GM12878 (cell line): ENCODE data around the gene GSKIP. TPM values are rescaled to one million over a fixed set of nuclear protein-coding genes. Genes with fewer than 3 reads are reported as not detected.

Experiments
- BHLHE40 ChIP-seq, 2 experiments: fragments of 450-650 bp in 1 of 2; IDR thresholded peaks; 2 replicates each; pipeline ENCODE4 v1.6.1; 2011 to 2017; ENCODE audit warnings: low read depth in 2 of 2, borderline replicate concordance in 1 of 2, improper control_type of control experiment in 1 of 2, low read length in 1 of 2, mild to moderate bottlenecking in 1 of 2
- CREM ChIP-seq: IDR thresholded peaks from 2 replicates; pipeline ENCODE4 v1.6.1; 2014; ENCODE audit warnings: antibody characterized with exemption, low read depth
- ETV6 ChIP-seq, 2 experiments: fragments of 450-650 bp in 1 of 2; IDR thresholded peaks in 1 of 2; conservative IDR thresholded peaks in 1 of 2; 2 replicates each; pipeline ENCODE4 v1.6.1; 2014; ENCODE audit warnings: antibody characterized with exemption in 1 of 2, borderline replicate concordance in 1 of 2, low read depth in 1 of 2, mild to moderate bottlenecking in 1 of 2, moderate library complexity in 1 of 2
- GATAD2B ChIP-seq: fragments of 450-650 bp; conservative IDR thresholded peaks from 2 replicates; pipeline ENCODE4 v1.6.1; 2017; ENCODE audit warnings: low read depth, mild to moderate bottlenecking, moderate library complexity
- PKNOX1 ChIP-seq: fragments of 450-650 bp; IDR thresholded peaks from 2 replicates; pipeline ENCODE4 v1.6.1; 2016; ENCODE audit warnings: mild to moderate bottlenecking
- USF1 ChIP-seq: IDR thresholded peaks from 2 replicates; pipeline ENCODE4 v1.6.1; 2011; ENCODE audit warnings: borderline replicate concordance, low read depth, mild to moderate bottlenecking, moderate library complexity, mixed read lengths, low read length; ENCODE audit not compliant: insufficient read depth; ENCODE audit errors: extremely low read length
- polyA plus RNA-seq, 11 experiments: library from polyadenylated mRNA; depleted of rRNA in 4 of 11; unstranded in 6 of 11; stranded (reverse) in 5 of 11; fragments of >200 nt; fragmentation: Nextera tagmentation in 4 of 11; fragmentation: Illumina TruSeq in 1 of 11; extraction: Ambion mirVana in 4 of 11; extraction: Trizol in 1 of 11; gene quantifications; 1 replicate in 1 of 11; 2 replicates in 10 of 11; pipeline versions ENCODE4 v1.2.1 to v1.2.3, GENCODE V29; 2011 to 2016; ENCODE audit warnings: inconsistent platforms in 2 of 11, missing spikeins in 2 of 11, low read depth in 1 of 11
- total RNA-seq, 4 experiments: library from RNA; depleted of rRNA in 3 of 4; stranded (reverse); fragments of >200 nt in 3 of 4; fragmentation: Illumina TruSeq in 1 of 4; extraction: Trizol in 1 of 4; gene quantifications; 2 replicates each; pipeline versions ENCODE4 v1.2.1 to v1.2.3, GENCODE V29; 2013 to 2021
- TF ChIP-seq, protein P1 (sequence below): IDR thresholded peaks from 2 replicates; pipeline ENCODE4 v1.6.1; 2012; ENCODE audit warnings: low read depth, low read length, improper control_type of control experiment
- TF ChIP-seq, protein P2 (sequence below): fragments of 450-650 bp; IDR thresholded peaks from 2 replicates; pipeline ENCODE4 v1.6.1; 2017; ENCODE audit warnings: borderline replicate concordance

Gene GSKIP
- total and polyA plus RNA-seq, 10 of the 15 experiments (the other 5 are each of a cell fraction or from before 2014, with no cell fraction given) = 15.4 to 75.2 (median 26.1) TPM

- TF ChIP-seq, protein P1, sequence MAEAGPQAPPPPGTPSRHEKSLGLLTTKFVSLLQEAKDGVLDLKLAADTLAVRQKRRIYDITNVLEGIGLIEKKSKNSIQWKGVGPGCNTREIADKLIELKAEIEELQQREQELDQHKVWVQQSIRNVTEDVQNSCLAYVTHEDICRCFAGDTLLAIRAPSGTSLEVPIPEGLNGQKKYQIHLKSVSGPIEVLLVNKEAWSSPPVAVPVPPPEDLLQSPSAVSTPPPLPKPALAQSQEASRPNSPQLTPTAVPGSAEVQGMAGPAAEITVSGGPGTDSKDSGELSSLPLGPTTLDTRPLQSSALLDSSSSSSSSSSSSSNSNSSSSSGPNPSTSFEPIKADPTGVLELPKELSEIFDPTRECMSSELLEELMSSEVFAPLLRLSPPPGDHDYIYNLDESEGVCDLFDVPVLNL = no peak
- TF ChIP-seq CREM (no peak), BHLHE40 (IDR thresholded peaks at IDR 0.05; ENCODE audit: borderline replicate concordance in 1 of 2, low read depth in 2 of 2, low read length in 1 of 2) (no peak), GATAD2B (no peak), USF1 (no peak), PKNOX1 (no peak), ETV6 (conservative IDR thresholded peaks at IDR 0.05 in 1 of 2, IDR thresholded peaks at IDR 0.05 in 1 of 2; ENCODE audit: borderline replicate concordance in 1 of 2, low read depth in 1 of 2) (no peak)
- TF ChIP-seq, protein P2, sequence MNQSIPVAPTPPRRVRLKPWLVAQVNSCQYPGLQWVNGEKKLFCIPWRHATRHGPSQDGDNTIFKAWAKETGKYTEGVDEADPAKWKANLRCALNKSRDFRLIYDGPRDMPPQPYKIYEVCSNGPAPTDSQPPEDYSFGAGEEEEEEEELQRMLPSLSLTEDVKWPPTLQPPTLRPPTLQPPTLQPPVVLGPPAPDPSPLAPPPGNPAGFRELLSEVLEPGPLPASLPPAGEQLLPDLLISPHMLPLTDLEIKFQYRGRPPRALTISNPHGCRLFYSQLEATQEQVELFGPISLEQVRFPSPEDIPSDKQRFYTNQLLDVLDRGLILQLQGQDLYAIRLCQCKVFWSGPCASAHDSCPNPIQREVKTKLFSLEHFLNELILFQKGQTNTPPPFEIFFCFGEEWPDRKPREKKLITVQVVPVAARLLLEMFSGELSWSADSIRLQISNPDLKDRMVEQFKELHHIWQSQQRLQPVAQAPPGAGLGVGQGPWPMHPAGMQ = no peak
Measured at GRCh38 chr14:96370528-96370927, 7.2 kb downstream of the GSKIP start (continued).
